RPMI8226 (cell line): ENCODE data around the gene GAB1.
A peak's percentile ranks its signal among the peaks of the same experiment; 100 is the strongest.

Experiments
- DNase-seq: peaks from one replicate; pipeline ENCODE4 v3.0.0-alpha.2; 2015

GAB1 gene

DNA sequence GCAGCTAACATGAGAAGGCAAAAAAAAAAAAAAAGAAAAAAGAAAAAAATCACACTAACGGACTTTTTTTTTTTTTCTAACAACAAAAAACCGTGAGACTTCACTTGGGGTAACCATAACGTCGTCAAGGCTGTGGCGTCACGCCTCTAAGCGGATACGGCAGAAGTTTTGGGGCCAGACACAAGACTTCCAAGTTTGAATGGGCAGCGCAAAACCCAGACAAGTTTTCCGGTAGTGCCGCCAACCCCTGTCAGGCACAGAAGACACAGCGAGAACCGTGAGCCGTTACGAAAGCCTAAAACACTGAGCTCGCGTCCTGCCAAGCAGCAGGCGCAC, 176.3 kb downstream of the GAB1 start:
- no peak for DNase-seq

DNA sequence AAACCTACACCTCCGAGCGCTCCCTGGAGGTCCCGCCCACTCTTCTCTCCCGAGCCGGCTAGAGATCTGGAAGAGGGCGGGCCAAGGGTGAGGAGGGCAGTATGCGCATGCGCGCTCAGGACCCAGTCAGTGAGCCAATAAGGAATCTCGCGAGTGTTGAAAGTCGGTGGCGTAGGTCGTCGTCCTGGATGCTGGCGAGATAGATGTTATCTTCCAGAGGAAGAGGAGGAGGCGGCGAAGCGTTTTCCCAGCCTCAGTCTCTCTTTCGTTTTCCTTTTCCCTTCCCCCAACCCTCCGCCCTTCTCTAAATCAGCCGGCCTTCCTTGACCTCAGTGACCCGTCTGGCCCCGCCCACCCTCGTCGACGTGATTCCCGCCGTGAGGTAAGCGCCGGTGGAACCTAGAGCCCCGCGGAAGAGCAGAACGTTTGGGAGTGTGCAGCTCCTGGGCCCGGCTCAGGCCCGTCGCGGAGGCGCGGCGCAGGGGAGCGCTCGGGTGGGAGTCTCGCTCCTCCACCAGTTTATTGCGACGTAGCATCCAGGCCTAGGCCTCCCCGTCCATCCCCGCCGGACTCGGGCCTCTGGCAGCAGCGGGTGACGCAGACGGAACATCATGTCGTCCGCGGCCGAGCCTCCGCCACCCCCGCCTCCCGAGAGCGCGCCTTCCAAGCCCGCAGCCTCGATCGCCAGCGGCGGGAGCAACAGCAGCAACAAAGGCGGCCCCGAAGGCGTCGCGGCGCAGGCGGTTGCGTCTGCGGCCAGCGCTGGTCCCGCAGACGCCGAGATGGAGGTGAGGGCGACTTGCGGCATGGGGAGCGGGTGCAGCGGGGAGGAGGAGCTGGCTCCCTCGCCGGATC, 176.9 kb downstream of the GAB1 start, which contains the start of gene SMARCA5:
TSS of gene SMARCA5 (plus strand) at position 389 of the 855 bp plus-strand sequence. CDS start at position 612, 223 bp downstream.
- DNase-seq = peak; percentile 96

DNA sequence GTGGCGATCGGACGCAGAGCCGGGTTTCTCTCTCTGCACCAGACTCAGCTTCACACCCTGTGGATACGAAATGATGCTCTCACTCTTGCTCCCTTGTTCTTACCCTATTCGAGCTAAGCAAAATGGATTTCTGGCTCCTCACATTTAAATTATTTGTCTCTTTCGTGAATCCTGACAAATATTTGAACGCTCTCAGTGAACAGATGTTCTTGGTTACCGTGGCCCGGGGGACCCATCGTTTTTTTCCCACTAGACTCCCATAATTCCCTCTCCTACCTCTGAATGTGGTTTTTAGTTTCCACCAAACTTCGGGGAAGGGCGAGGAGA, 177.5 kb downstream of the GAB1 start:
- DNase-seq = no peak

DNA sequence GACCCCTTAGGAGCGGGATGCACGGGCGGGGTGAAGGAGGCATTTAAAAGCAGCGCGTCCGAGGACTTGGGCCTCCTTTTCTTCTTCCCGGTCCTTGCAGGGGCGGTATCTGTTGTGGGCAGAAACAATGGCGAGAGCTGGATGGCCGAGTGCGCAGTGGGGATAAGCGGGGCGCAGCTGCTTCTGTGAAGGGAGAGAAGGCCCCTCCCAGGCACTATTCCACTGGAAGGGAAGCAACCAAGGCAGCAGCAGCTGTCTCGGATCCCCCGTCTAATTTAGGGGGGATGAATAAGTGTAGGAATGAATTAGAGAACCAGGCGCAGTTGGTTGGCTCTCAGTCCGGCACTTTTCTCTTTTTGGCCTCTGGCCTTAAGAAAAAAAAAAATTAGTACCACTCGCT, 177.8 kb downstream of the GAB1 start:
- DNase-seq = peak; percentile 20

DNA sequence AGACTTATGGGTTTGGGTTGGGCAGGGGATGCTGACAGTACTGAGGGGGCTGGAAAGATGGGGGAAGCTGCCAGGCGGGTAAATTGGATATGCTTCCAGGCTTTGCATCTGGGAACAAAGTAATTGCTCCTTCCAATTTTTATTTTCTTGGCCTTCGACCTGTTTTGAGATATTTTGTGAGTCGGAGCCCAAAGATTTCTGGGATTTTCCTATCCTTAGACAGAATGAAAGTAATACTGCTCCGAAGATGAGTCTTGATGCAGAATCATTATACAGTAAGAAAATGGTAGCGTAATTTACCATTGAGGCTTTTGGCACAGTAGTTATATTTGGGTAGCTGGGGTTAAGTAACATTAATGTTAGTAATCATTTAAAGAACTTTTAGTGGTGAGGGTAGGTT, 178.2 kb downstream of the GAB1 start:
- no peak for DNase-seq

DNA sequence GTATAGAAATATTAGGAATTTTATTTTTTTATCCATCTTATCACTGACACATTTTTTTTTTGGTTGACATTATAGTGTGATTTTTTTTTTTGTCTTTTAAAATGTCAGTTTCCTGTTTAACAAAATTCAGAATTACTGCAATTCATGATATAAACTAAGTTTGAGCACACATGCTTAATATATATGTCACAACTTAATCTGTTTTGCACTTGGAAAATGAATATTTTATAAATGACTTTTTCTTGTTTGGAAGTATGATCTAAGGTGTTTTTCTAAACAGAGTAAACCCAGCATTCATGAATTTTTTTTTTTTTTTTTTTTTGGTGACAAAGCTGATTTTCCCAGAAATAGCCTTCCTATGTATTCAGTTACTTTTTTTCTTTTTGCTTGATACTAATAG, 179.2 kb downstream of the GAB1 start:
- DNase-seq = no peak

DNA sequence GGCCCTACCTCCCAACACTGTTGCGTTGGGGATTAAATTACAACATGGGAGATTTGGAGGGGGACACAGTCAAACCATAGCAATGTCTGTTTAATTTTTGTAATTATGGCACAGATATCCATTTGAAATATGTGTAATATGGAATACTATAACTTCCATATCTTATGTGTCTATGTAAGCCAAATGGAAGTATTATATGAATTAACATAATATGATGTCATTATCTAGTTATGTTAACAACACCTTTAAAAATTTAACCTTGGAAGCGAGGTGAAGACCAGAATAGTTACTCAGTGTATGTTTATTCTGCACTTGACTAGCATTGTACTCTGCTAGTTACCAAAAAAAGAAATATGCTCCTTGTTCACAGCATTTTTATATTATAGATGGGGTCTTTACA, 181.1 kb downstream of the GAB1 start:
- no peak for DNase-seq
